ENCODE measurements around the gene MRPL28.
"Not testable (repeated sequence)": the region's sequence is repeated elsewhere in the genome, so short reads cannot be mapped to it uniquely, and the experiment has no call there.

Gene MRPL28

GRCh38 chr16:359067-359763 is 11.1 kb downstream of the MRPL28 start:
- FAIRE-seq, result no peak

- no peak for FAIRE-seq
Measured at GRCh38 chr16:356741-357140, 13.6 kb downstream of the MRPL28 start.

GRCh38 chr16:354971-355461 is 15.3 kb downstream of the MRPL28 start:
- no peak for FAIRE-seq

- no peak for FAIRE-seq
Measured at GRCh38 chr16:354291-354881, 16.0 kb downstream of the MRPL28 start.

GRCh38 chr16:353404-354290 is 16.7 kb downstream of the MRPL28 start:
- no peak for FAIRE-seq

GRCh38 chr16:352547-353403 is 17.6 kb downstream of the MRPL28 start, which contains the start of gene AXIN1:
TSS of gene AXIN1 (minus strand) at chr16:352723. CDS start at chr16:347025, 5,698 bp downstream.
- no peak for FAIRE-seq

GRCh38 chr16:351804-352520 is 18.4 kb downstream of the MRPL28 start:
- FAIRE-seq, result no peak

GRCh38 chr16:350203-350602 is 20.1 kb downstream of the MRPL28 start:
- FAIRE-seq, result no peak

- no peak for FAIRE-seq
Measured at GRCh38 chr16:349211-349610, 21.1 kb downstream of the MRPL28 start.

- FAIRE-seq, result not testable (repeated sequence)
Measured at GRCh38 chr16:348495-348894, 21.8 kb downstream of the MRPL28 start.

GRCh38 chr16:347203-347602 is 23.1 kb downstream of the MRPL28 start:
- FAIRE-seq, result no peak

GRCh38 chr16:346587-346986 is 23.8 kb downstream of the MRPL28 start:
- FAIRE-seq, result no peak

- no peak for FAIRE-seq
Measured at GRCh38 chr16:345772-346171, 24.6 kb downstream of the MRPL28 start.

- FAIRE-seq, result no peak
Measured at GRCh38 chr16:342455-343213, 27.7 kb downstream of the MRPL28 start.

- not testable (repeated sequence) for FAIRE-seq
Measured at GRCh38 chr16:341974-342336, 28.4 kb downstream of the MRPL28 start.

GRCh38 chr16:341095-341973 is 29.0 kb downstream of the MRPL28 start:
- not testable (repeated sequence) for FAIRE-seq

- FAIRE-seq, result no peak
Measured at GRCh38 chr16:340370-341091, 29.8 kb downstream of the MRPL28 start.

GRCh38 chr16:339680-340079 is 30.7 kb downstream of the MRPL28 start:
- FAIRE-seq, result no peak

- no peak for FAIRE-seq
Measured at GRCh38 chr16:337975-338575, 32.3 kb downstream of the MRPL28 start.

All from islet of Langerhans (tissue), 1 donor.